ENCODE data around the gene LILRA2.
"Not testable (repeated sequence)": the region's sequence is repeated elsewhere in the genome, so short reads cannot be mapped to it uniquely, and the experiment has no call there.

The LILRA2 gene

DNA sequence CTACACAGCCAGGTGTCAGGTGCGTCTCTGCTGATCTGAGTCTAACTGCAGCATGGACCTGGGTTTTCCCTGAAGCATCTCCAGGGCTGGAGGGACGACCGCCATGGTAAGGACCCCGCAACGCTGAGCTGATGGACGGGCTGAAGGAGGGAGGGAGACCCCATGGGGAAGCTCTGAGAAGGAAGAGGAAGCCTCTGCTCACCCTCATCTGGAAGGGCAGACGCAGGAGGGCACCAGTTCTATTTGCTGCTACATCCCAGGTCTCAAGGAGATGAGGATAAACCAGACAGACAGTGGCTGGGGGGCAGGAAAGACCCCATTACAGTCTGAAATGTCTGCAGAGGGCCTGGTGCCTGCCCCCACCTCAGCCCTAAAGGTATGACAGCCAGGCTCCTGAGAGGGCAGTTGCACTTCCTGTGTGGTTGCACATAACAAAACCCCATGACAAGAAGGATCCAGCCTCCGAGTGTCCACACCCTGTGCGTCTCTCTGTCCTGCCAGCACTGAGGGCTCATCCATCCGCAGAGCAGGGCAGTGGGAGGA is at the start of gene LILRA2:
LILRA2 (plus strand) TSS at position 461 of the 543 bp plus-strand sequence. CDS start 89 bp downstream, outside the sequence.
- no peak for DNase-seq

DNA sequence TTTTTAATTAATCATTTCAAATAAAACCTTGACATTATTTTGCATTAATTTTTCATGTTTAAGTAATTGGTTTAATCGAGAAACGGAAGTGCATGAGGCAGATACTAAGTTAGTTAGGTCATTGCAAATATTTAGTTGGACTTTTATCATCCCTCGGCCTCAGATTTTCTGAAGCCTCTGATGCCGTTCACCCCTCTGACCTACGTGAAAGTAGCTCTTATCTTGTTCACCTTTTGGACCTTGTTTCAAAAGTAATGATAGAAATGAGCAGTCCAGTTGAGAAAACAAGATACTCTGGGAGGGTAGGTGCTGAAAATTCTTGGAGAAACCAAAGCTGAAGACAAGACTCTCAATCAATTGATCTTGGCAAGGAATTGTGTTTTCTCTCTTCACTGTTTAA is 48.0 kb upstream of the LILRA2 start:
- no peak for DNase-seq

DNA sequence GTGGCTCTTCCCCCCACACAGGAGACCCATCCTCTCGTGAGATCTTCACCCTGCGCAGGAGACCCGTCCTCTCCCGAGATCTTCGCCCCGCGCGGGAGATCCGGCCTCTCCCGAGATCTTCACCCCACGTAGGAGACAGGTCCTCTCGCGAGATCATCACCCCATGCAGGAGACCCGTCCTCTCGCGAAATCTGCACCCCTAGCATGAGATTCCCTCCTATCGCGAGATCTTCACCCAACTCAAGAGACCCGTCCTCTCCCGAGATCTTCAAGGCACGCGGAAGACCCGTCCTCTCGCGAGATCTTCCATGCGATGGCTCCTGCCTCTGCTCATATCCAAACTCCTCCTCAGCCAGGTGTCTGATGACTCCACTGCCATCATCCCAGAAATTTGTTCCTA is 46.6 kb upstream of the LILRA2 start:
- DNase-seq: no peak

DNA sequence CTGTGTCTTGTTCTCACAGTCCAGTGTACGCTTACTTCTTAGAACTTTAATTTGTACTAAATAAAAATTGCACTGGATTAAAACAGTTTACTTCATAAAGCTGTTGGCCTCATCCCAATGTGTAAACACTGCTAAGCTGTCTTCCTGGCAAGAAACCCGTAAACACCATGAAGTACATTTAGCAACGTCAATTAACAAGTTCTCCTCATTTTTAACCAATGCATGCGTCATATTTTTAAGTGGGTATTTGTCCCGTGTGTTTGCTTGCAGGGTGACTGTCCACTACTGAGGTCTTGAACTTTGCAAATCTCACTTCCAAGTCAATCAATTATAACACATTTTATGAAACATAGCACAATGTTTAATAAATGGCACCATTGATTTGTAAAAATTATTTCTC is 42.7 kb upstream of the LILRA2 start:
- DNase-seq: no peak

DNA sequence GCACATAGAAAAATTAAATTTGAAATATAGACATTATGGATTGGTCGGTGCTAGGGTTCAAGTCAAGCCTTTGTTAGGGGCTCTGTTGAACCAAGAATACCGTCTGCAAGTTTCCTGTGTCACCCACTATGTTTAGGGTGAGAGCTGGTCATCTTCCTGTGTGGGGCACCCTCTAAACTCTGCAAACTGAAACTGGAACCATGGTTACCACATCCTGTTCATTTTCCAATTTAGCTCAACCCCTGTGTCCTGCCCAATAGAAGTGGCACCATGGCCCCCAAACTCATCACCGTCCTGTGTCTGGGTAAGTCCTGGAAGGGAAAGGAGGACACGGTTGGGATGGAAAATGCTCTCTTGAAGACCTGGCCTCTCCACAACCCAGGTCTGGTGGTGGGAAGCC is 41.1 kb upstream of the LILRA2 start:
- DNase-seq: peak; percentile 39

DNA sequence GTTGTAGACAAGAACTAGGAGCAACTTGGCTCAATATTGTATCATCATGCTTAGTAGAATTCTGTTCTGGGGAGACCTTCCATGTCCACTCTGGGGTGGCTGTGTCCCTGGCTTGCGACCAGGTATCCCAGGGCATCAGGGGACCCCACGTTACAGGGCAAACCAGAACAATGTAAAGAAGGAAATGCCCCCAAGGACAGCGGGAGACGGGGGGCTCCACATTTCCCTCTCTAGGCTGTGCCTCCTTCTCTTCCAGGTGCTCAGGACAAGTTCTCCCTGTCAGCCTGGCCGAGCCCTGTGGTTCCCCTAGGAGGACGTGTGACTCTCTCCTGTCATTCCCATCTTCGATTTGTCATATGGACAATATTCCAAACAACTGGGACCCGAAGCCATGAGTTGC is 40.1 kb upstream of the LILRA2 start:
- DNase-seq: no peak

- no peak for DNase-seq
Observed at GRCh38 chr19:54534156-54534555, 39.4 kb upstream of the LILRA2 start.

DNA sequence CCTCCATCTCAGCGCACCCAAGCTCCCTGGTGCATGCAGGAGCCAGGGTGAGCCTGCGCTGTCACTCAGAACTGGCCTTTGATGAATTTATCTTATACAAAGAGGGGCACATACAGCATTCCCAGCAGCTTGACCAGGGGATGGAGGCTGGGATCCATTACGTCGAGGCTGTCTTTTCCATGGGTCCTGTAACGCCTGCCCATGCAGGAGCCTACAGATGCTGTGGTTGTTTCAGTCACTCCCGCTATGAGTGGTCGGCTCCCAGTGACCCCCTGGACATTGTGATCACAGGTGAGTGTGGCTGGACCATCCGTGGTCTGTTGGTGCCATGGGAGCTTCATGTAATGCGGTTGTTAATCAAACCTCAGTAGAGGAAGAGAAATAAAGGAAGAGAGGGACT is 38.0 kb upstream of the LILRA2 start:
- DNase-seq: no peak

DNA sequence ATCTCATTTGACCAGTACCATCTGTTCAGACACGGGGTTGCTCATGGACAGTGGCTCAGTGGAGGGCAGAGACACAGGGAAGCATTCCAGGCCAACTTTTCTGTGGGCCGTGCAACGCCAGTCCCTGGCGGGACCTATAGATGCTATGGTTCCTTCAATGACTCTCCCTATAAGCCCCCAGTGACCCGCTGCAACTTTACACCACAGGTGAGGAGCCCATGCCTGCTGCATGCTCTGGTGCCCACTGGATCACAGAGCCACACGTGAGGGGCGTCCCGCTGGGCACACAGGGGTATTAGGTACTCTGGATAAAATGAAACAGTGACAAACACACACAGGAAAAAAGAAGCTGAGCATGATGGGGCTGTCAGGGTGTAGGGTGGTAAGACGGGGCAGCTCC is 36.6 kb upstream of the LILRA2 start:
- no peak for DNase-seq

GRCh38 chr19:54541712-54542111 is 31.9 kb upstream of the LILRA2 start:
- no peak for DNase-seq

DNA sequence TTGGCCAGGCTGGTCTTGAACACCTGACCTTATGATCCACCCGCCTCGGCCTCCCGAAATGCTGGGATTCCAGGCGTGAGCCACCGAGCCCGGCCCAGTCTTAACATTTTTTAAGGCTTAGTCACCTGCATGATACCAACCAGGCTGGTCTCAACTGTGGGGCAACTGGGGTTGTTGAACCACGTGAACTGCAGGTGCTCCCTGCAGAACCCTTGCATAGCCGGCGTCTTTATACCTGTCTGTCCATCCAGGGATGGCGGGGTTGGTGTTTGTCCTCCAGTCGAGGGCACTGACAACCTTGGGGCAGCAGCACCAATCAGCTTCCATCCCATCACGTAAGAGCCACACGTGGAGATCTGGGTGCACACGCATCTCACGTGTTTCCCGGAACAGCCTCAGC is 24.8 kb upstream of the LILRA2 start:
- DNase-seq: no peak

DNA sequence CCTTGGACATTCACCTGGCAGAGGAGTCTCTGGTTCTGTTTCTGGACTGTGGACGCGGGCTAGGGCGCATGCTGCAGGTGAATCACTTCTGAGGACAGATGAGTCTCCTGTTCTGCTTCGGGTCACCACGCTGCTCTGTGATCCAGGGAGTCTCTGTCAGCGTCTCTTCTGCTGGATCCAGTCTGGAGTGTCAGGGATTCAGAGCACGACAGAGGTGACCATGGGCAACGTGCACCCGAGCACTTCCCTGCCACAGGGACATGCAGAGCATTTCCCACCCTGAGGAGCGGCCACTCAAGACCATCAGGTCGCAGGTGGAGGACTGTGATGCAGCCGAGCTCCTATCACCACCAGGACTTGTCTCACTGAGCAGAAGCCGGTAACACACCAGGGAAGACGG is 24.4 kb upstream of the LILRA2 start:
- DNase-seq: no peak

DNA sequence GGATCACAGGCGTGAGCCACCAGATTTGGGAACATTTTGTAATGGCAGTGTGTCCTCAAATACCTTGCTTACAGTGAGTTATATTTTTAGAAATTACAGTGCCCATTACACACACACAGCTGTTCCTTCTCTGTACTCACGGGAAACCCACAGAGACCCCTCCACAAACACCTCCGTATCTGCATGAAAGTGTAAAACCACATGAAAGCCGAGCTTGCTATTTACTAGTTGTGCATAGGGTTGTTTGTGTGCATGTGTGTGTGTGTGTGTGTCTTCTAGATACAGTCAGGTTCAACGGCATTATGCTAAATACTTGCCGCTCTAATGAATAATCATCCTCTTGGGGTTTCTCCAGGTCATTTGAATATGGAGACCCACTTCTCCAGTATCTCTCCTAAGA is 22.3 kb upstream of the LILRA2 start:
- peak; percentile 72 for DNase-seq

- no peak for DNase-seq
Observed at GRCh38 chr19:54551950-54552912, 21.4 kb upstream of the LILRA2 start.

DNA sequence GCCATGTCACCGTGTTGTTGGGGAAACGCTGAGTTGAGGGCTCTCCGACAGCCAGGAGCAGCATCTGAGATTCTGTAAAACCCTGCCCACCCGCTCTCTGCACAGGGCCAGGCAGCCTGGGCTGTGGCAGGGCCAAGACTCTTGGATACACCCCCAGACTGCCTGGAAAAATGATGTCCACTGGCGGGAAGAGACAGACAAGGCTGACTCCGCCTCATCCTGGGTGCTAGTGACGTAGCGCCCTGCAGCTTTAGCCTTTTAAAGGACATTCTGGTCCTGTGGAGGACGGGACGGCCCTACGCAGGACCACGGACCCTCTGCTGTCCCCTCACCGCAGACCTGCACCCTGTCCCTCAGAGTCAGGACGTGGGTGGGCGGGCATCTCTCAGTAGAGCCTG is 20.7 kb upstream of the LILRA2 start:
- no peak for DNase-seq

DNA sequence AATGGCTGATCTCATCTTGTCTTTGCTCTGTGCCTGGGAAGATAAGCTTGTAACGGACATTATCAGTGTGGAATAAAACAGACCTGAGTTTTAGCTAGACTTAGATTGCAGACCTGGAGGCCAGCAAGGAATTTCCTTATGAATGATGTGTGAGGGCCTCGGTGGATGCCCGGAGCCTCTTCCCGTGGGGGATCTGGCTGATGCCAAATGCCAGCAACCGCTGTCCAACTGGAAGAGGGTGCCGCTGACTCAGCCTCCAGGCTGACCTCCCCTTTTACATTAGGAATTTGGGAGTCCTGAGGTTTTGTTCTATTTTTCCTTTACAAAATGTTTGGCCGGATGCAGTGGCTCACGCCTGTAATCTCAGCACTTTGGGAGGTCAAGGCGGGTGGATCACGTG is 19.6 kb upstream of the LILRA2 start:
- no peak for DNase-seq

DNA sequence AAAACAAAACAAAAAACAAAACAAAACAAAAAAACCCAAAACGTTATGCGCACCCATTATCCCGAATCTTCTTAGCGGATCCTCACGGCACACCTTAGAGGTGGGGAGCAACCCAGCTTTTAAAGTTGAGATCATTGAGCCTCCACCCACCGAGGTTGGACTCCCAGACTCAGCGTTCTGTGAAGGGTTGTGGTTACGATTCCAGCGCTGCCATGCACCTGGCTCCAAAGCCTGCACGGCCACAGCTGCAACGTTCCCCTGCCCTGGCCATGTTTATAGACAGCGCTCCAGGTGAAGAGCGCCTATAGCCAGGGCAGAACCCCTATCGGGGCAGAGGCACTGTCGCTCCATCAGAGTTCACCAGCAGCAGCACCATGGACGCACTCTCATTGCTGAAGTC is 18.7 kb upstream of the LILRA2 start:
- DNase-seq: no peak

GRCh38 chr19:54556194-54556593 is 17.4 kb upstream of the LILRA2 start:
- no peak for DNase-seq

- DNase-seq: no peak
Observed at GRCh38 chr19:54558339-54558738, 15.3 kb upstream of the LILRA2 start.

DNA sequence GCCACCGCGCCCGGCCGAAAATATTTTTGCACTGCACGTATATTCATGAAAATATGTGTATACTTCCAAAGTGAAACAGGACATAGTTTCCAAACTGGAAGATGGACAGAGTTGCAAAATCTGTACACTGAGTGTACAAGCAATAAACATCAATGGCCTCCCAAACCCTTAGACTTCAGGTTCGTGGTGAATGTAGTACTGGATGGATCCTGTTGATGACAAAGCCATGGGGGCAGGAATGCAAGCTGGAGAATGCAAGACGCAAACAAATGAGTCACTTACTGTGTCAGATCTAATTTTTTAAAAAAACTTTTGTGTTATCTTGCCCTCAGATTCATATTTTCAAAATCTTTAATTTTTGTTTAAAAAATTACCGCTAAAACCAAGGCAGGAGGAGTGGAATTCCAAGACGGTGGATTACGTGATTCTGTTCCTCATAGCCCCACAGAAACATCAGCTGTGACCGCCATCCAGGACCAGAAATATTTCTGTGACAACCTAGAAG is 12.7 kb upstream of the LILRA2 start:
- no peak for DNase-seq

DNA sequence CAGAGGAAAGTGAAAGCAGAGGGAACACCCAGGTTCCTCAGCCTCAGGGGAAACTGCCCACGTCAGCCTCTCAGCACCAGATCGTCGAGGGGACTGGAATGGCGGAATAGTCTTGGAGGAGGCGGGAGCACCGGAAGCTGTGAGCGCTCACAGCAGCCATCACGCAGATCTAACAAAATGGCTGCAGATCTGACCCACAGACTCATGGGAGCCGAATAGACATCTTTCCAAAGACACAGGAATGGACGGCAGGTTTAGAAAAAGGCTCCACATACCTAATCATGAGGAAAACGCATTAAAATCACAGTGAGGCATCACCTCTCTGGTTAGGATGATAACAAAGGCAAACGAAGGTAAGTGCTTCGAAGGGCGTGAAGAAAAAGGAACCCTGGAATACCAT is 11.8 kb upstream of the LILRA2 start:
- DNase-seq: no peak

DNA sequence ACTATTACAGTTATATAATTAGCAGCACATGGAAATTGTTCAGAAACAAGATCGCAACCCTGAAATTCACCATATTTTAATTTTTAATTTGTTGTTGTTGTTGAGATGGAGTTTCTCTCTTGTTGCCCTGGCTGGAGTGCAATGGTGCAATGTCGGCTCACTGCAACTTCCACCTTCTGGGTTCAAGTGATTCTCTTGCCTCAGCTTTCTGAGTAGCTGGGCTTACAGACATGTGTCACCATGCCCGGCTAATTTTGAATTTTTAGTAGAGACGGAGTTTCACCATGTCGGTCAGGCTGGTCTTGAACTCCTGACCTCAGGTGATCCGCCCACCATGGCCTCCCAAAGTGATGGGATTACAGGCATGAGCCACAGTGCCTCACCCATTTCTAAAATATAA is 10.4 kb upstream of the LILRA2 start:
- DNase-seq: not testable (repeated sequence)

DNA sequence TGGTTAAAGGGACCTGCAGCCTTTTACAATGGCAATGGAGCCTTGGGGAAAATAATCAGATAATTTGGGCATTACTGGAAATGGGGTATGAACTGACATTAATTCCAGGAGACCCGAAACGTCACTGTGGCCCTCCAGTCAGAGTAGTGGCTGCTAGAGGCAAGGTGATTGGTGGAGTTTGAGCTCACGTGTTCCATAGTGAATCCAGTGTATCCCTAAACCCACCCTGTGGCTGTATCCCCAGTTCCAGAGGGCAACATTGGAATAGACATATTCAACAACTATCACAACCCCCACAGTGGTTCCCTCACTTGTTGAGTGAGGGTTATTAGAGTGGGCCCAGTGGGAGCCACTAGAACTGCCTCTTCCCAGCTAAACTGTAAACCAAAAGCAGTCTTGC is 3.3 kb upstream of the LILRA2 start:
- DNase-seq: no peak

Measured in CD4-positive, alpha-beta T cell treated with Interleukin-17A for 1 hour (primary cell).